Measurements from ENCODE around the gene DNMBP.
"Not testable (repeated sequence)": the region's sequence is repeated elsewhere in the genome, so short reads cannot be mapped to it uniquely, and the experiment has no call there.

DNMBP gene

GRCh38 chr10:99984211-99985034, 25.3 kb downstream of the DNMBP start:
- DNase-seq (ENCODE audit: low spot score) = no peak

GRCh38 chr10:99983280-99983988, 26.3 kb downstream of the DNMBP start:
- DNase-seq (ENCODE audit: low spot score) = no peak

- DNase-seq (ENCODE audit: low spot score) = no peak
Measured at GRCh38 chr10:99982728-99983127, 27.0 kb downstream of the DNMBP start.

GRCh38 chr10:99981581-99982199, 28.1 kb downstream of the DNMBP start:
- DNase-seq (ENCODE audit: low spot score) = no peak

GRCh38 chr10:99979066-99979685, 30.6 kb downstream of the DNMBP start:
- DNase-seq (ENCODE audit: low spot score) = no peak

- no peak for DNase-seq (ENCODE audit: low spot score)
Measured at GRCh38 chr10:99977916-99978315, 31.8 kb downstream of the DNMBP start.

- DNase-seq (ENCODE audit: low spot score) = no peak
Measured at GRCh38 chr10:99976886-99977665, 32.7 kb downstream of the DNMBP start.

GRCh38 chr10:99975942-99976809, 33.6 kb downstream of the DNMBP start:
- no peak for DNase-seq (ENCODE audit: low spot score)

- no peak for DNase-seq (ENCODE audit: low spot score)
Measured at GRCh38 chr10:99975106-99975829, 34.5 kb downstream of the DNMBP start.

GRCh38 chr10:99973190-99973589, 36.6 kb downstream of the DNMBP start:
- DNase-seq (ENCODE audit: low spot score) = no peak

- DNase-seq (ENCODE audit: low spot score) = no peak
Measured at GRCh38 chr10:99967961-99968360, 41.8 kb downstream of the DNMBP start.

GRCh38 chr10:99966306-99966705, 43.4 kb downstream of the DNMBP start:
- no peak for DNase-seq (ENCODE audit: low spot score)

- no peak for DNase-seq (ENCODE audit: low spot score)
Measured at GRCh38 chr10:99965700-99966099, 44.0 kb downstream of the DNMBP start.

GRCh38 chr10:99964791-99965190, 45.0 kb downstream of the DNMBP start:
- DNase-seq (ENCODE audit: low spot score) = no peak

GRCh38 chr10:99963467-99964165, 46.1 kb downstream of the DNMBP start:
- DNase-seq (ENCODE audit: low spot score) = not testable (repeated sequence)

GRCh38 chr10:99958806-99959205, 50.9 kb downstream of the DNMBP start:
- no peak for DNase-seq (ENCODE audit: low spot score)

GRCh38 chr10:99958302-99958701, 51.4 kb downstream of the DNMBP start:
- no peak for DNase-seq (ENCODE audit: low spot score)

GRCh38 chr10:99953510-99953909, 56.2 kb downstream of the DNMBP start:
- not testable (repeated sequence) for DNase-seq (ENCODE audit: low spot score)

- no peak for DNase-seq (ENCODE audit: low spot score)
Measured at GRCh38 chr10:99952799-99953198, 56.9 kb downstream of the DNMBP start.
